Neural progenitor cell (in vitro differentiated cells): ENCODE results near the gene ERC2.

ENCODE experiments used
- CTCF ChIP-seq: fragments of 200-600 bp; sonication (generic); IDR thresholded peaks from 2 replicates; pipeline ENCODE4 v1.5.1; 2017; ENCODE audit warnings: antibody characterized with exemption, mild to moderate bottlenecking
- EZH2 ChIP-seq: fragments of 200-600 bp; sonication (generic); IDR thresholded peaks from 2 replicates; pipeline ENCODE4 v1.6.1; 2017; ENCODE audit warnings: antibody characterized with exemption, mild to moderate bottlenecking, moderate library complexity

DNA sequence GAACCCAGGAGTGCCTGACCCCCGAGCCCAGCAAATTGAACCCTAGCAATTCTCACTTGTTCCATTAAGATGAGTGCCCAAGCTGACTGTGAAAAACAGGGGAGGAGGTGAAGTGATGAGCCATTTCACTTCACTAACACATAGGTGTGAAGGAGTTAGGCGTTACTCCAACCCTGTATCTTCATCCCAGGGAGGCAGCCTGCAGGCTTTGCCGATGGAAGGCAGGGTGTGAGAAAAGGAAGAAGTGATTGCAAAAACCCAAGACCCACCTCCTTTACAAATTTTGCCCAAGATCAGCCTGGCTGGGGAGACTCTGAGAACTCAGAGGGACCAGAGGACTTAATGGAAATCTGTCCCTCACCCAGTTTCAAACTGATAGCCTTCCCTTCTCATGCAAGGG, 851.5 kb downstream of the ERC2 start:
- TF ChIP-seq CTCF (no peak), EZH2 (no peak)
